H1 (cell line): Measurements from ENCODE around the gene MARCHF10. TPM values are rescaled to one million over a fixed set of nuclear protein-coding genes. Genes with fewer than 3 reads are reported as not detected.

Source experiments
- CTCF ChIA-PET: fragments of 300-600 bp; sonication (Branson Sonifier 250); formaldehyde crosslinking; loops from one replicate; lab custom pipeline; 2021; ENCODE audit not compliant: partially characterized antibody; lab: Charles Lee
- POLR2A ChIA-PET: fragments of 300-600 bp; sonication (Branson Sonifier 250); formaldehyde crosslinking; loops from one replicate; lab custom pipeline; 2021; ENCODE audit warnings: inconsistent platforms; ENCODE audit not compliant: partially characterized antibody; lab: Charles Lee
- DNase-seq, 2 experiments: peaks; one replicate each; pipeline versions ENCODE4 v3.0.0 to v3.0.0-alpha.2; 2010 to 2022; ENCODE audit warnings: low spot score in 2 of 2, low read depth in 1 of 2, mixed read lengths in 1 of 2
- FAIRE-seq: peaks from 2 replicates; lab custom pipeline; 2011; peaks lifted over from hg19 to GRCh38; lab: Jason Lieb, UNC
- H2AFZ ChIP-seq: 2 replicates; pipeline ENCODE4 v1.8.1; 2012; ENCODE audit warnings: low read length, inconsistent platforms
- H2AK5ac ChIP-seq: 2 replicates; pipeline ENCODE4 v1.6.1; 2013; ENCODE audit warnings: low read depth, low read length
- H2BK120ac ChIP-seq: replicated peaks from 2 replicates; pipeline ENCODE3; 2013; ENCODE audit warnings: low read depth, low read length, inconsistent platforms
- H2BK12ac ChIP-seq: 2 replicates; pipeline ENCODE4 v1.6.1; 2013; ENCODE audit warnings: low read depth, low read length
- H2BK15ac ChIP-seq: 2 replicates; pipeline ENCODE4 v1.6.1; 2013; ENCODE audit warnings: low read length
- H2BK20ac ChIP-seq: 2 replicates; pipeline ENCODE4 v1.6.1; 2013; ENCODE audit warnings: low read length
- H2BK5ac ChIP-seq: 2 replicates; pipeline ENCODE4 v1.6.1; 2013; ENCODE audit warnings: low read depth, low read length
- H3K14ac ChIP-seq: 2 replicates; pipeline ENCODE4 v1.6.1; 2013; ENCODE audit warnings: inconsistent platforms; ENCODE audit not compliant: insufficient read length
- H3K18ac ChIP-seq: 2 replicates; pipeline ENCODE4 v1.6.1; 2013; ENCODE audit warnings: low read length; ENCODE audit errors: extremely low read depth
- H3K23ac ChIP-seq: 2 replicates; pipeline ENCODE4 v1.6.1; 2013; ENCODE audit warnings: inconsistent platforms; ENCODE audit not compliant: insufficient read length
- H3K23me2 ChIP-seq: 2 replicates; pipeline ENCODE4 v1.6.1; 2013; ENCODE audit warnings: low read depth, low read length
- H3K27ac ChIP-seq: 2 replicates; pipeline ENCODE4 v1.6.1; 2011; ENCODE audit warnings: low read depth, low read length, inconsistent platforms
- H3K27me3 ChIP-seq, 4 experiments: replicated peaks in 1 of 4; 1 replicate in 1 of 4; 2 replicates in 3 of 4; pipeline versions ENCODE4 v1.6.1 to v1.8.1; 2011 to 2013; ENCODE audit warnings: low read length in 3 of 4, mild to moderate bottlenecking in 3 of 4, inconsistent platforms in 2 of 4, mixed read lengths in 2 of 4, moderate library complexity in 1 of 4; ENCODE audit not compliant: control insufficient read depth in 3 of 4, insufficient read depth in 3 of 4; ENCODE audit errors: extremely low read depth in 1 of 4
- H3K36me3 ChIP-seq, 4 experiments: 2 replicates each; pipeline versions ENCODE4 v1.6.1 to v1.8.1; 2011 to 2013; ENCODE audit warnings: mild to moderate bottlenecking in 4 of 4, low read length in 3 of 4, moderate library complexity in 2 of 4, control low read depth in 1 of 4, inconsistent platforms in 1 of 4; ENCODE audit not compliant: insufficient read depth in 4 of 4, control insufficient read depth in 2 of 4
- H3K4ac ChIP-seq: replicated peaks from 2 replicates; pipeline ENCODE3; 2013; ENCODE audit warnings: low read length, low read depth, mixed read lengths, inconsistent platforms; ENCODE audit not compliant: insufficient read length
- H3K4me1 ChIP-seq, 4 experiments: replicated peaks in 1 of 4; 1 replicate in 1 of 4; 2 replicates in 3 of 4; pipeline versions ENCODE4 v1.6.1 to v1.8.1; 2011 to 2013; ENCODE audit warnings: low read length in 3 of 4, inconsistent platforms in 2 of 4, mixed read lengths in 1 of 4; ENCODE audit not compliant: insufficient read depth in 4 of 4, control insufficient read depth in 3 of 4
- H3K4me2 ChIP-seq, 2 experiments: 2 replicates each; pipeline versions ENCODE4 v1.6.1 to v1.8.1; 2011 to 2013; ENCODE audit warnings: low read depth in 2 of 2, low read length in 2 of 2, control low read depth in 1 of 2, inconsistent platforms in 1 of 2, mild to moderate bottlenecking in 1 of 2; ENCODE audit not compliant: insufficient read depth in 1 of 2
- H3K4me3 ChIP-seq, 4 experiments: fragments of 200-600, 300-600 bp in 1 of 4; sonication (generic), shearing (Covaris generic), sonication (Bioruptor Twin) in 1 of 4; 2 replicates each; pipeline versions ENCODE4 v1.5.1 to v1.8.1; 2011 to 2016; ENCODE audit warnings: low read length in 4 of 4, low read depth in 3 of 4, control low read depth in 2 of 4, inconsistent platforms in 2 of 4, mild to moderate bottlenecking in 2 of 4, mixed read lengths in 1 of 4, moderate library complexity in 1 of 4; ENCODE audit not compliant: insufficient read depth in 2 of 4; ENCODE audit errors: extremely low read depth in 1 of 4
- H3K56ac ChIP-seq: replicated peaks from 2 replicates; pipeline ENCODE3; 2013; ENCODE audit warnings: low read depth, mild to moderate bottlenecking, mixed read lengths, low read length, inconsistent platforms; ENCODE audit not compliant: insufficient read length
- H3K79me1 ChIP-seq: 2 replicates; pipeline ENCODE4 v1.6.1; 2013; ENCODE audit warnings: low read depth, low read length, control low read depth
- H3K79me2 ChIP-seq, 2 experiments: 2 replicates each; pipeline versions ENCODE4 v1.6.1 to v1.8.1; 2012 to 2013; ENCODE audit warnings: low read length in 2 of 2, mild to moderate bottlenecking in 2 of 2, inconsistent platforms in 1 of 2; ENCODE audit not compliant: insufficient read depth in 2 of 2, control insufficient read depth in 1 of 2
- H3K9ac ChIP-seq, 4 experiments: replicated peaks in 1 of 4; 1 replicate in 1 of 4; 2 replicates in 3 of 4; pipeline versions ENCODE4 v1.6.1 to v1.8.1; 2011 to 2013; ENCODE audit warnings: low read depth in 3 of 4, low read length in 3 of 4, control low read depth in 2 of 4, mild to moderate bottlenecking in 2 of 4, moderate library complexity in 2 of 4, inconsistent platforms in 1 of 4; ENCODE audit errors: extremely low read depth in 1 of 4
- H3K9me3 ChIP-seq, 2 experiments: 2 replicates each; pipeline versions ENCODE4 v1.6.1 to v1.8.1; 2012 to 2013; ENCODE audit warnings: mild to moderate bottlenecking in 2 of 2, moderate library complexity in 2 of 2, control low read depth in 1 of 2, inconsistent platforms in 1 of 2, low read depth in 1 of 2, low read length in 1 of 2, mixed read lengths in 1 of 2; ENCODE audit not compliant: insufficient read depth in 2 of 2
- H4K20me1 ChIP-seq, 2 experiments: replicated peaks in 1 of 2; 2 replicates each; pipeline versions ENCODE3 to v1.8.1; 2011 to 2013; ENCODE audit warnings: inconsistent platforms in 2 of 2, low read length in 2 of 2, mild to moderate bottlenecking in 1 of 2; ENCODE audit not compliant: insufficient read depth in 2 of 2, control insufficient read depth in 1 of 2
- H4K5ac ChIP-seq: 2 replicates; pipeline ENCODE4 v1.6.1; 2013; ENCODE audit warnings: low read length, low read depth, mixed read lengths, inconsistent platforms; ENCODE audit not compliant: insufficient read length
- H4K8ac ChIP-seq: 2 replicates; pipeline ENCODE4 v1.8.0; 2013; ENCODE audit warnings: mild to moderate bottlenecking, moderate library complexity, low read length, inconsistent platforms; ENCODE audit not compliant: insufficient read depth; ENCODE audit errors: extremely low read depth
- H4K91ac ChIP-seq: replicated peaks from 2 replicates; pipeline ENCODE3; 2013; ENCODE audit warnings: low read length, mixed read lengths, inconsistent platforms; ENCODE audit not compliant: insufficient read length
- BACH1 ChIP-seq: IDR thresholded peaks from 2 replicates; pipeline ENCODE4 v1.6.1; 2012; ENCODE audit warnings: low read length, improper control_type of control experiment
- WGBS, 2 experiments: shearing (Covaris generic) in 1 of 2; methylation state at CpG; one replicate each; pipeline versions ENCODE4 v1.1.6 to v1.1.7; 2013 to 2015; ENCODE audit warnings: low lambda C conversion rate in 2 of 2, mixed read lengths in 2 of 2, inconsistent platforms in 1 of 2, low coverage in 1 of 2, missing lambda C conversion rate in 1 of 2; ENCODE audit not compliant: insufficient replicate concordance in 2 of 2, insufficient coverage in 1 of 2, insufficient read length in 1 of 2; ENCODE audit errors: extremely low coverage in 1 of 2, missing lambda C conversion rate in 1 of 2; 5-methylcytosine and 5-hydroxymethylcytosine counted together
- polyA plus RNA-seq, 7 experiments: library from polyadenylated mRNA; depleted of rRNA in 3 of 7; stranded (reverse) in 5 of 7; unstranded in 2 of 7; fragments of >200 nt in 5 of 7; fragments of 200-250 nt in 2 of 7; gene quantifications; 1 replicate in 5 of 7; 2 replicates in 1 of 7; 4 replicates in 1 of 7; pipeline versions ENCODE4 v1.2.1 to v1.2.3, GENCODE V29; 2011 to 2013; ENCODE audit warnings: missing spikeins in 2 of 7, mixed read lengths in 2 of 7
- total RNA-seq: library from RNA; stranded (reverse); fragmentation: NEBNext Ultra II Directional; extraction: Animal tissue kit (Norgen Biotek cat#: 25700); gene quantifications from 2 replicates; pipeline ENCODE4 v1.2.1, GENCODE V29; 2021

Gene MARCHF10
- total and polyA plus RNA-seq, 2 of the 8 experiments (the other 6 are each of a cell fraction or from before 2014, with no cell fraction given) = 0.48 to 0.73 TPM

- Histone ChIP-seq H2BK20ac (no peak overlapping the region), H3K79me1 (no peaks in the 10 kb centered on the region), H2BK120ac (no peak overlapping the region), H3K23ac (no peak overlapping the region), H3K9me3 (no peaks in the 10 kb centered on the region), H4K20me1 (no peaks in the 10 kb centered on the region), H3K56ac (no peak overlapping the region), H4K8ac (no peak overlapping the region), H3K36me3 (no peaks in the 10 kb centered on the region), H2BK5ac (no peak overlapping the region), H4K91ac (no peak overlapping the region), H3K23me2 (0 out of 2 replicates have a peak, but pooled peaks cover 2% of the 10 kb centered on the region), H3K18ac (no peak overlapping the region), H3K4me3 (no peak overlapping the region), H3K9ac (no peak overlapping the region), H2BK15ac (no peak overlapping the region), H2AK5ac (no peak overlapping the region), H3K27ac (no peak overlapping the region), H3K4me1 (peaks cover 0 to 3% (median 0%) of the 10 kb centered on the region in 4 experiments; a peak in 2 of 7 replicates), H3K4me2 (no peak overlapping the region), H4K5ac (no peak overlapping the region), H3K79me2 (no peaks in the 10 kb centered on the region), H2AFZ (no peak overlapping the region), H3K14ac (no peak overlapping the region), H2BK12ac (no peak overlapping the region), H3K4ac (no peak overlapping the region), H3K27me3 (no peaks in the 10 kb centered on the region)
- 94% methylated on average over 1 of the region's 1 CpG; no CpG with 5 or more reads in 1 of the 2 experiments for WGBS, 2 experiments
- no peak for TF ChIP-seq BACH1
- ChIA-PET CTCF (no interaction called here), POLR2A (no interaction called here)
- FAIRE-seq (no peak), DNase-seq (no peak)
These were observed 25.3 kb downstream of the MARCHF10 start for GRCh38 chr17:62782730-62783270.
